Chondrocyte (in vitro differentiated cells): Measurements from ENCODE around the gene CYGB. TPM values are rescaled to one million over a fixed set of nuclear protein-coding genes. Genes with fewer than 3 reads are reported as not detected.
A peak's percentile ranks its signal among the peaks of the same experiment; 100 is the strongest.

Source experiments
- DNase-seq: peaks from one replicate; pipeline ENCODE4 v3.0.0; 2021; ENCODE audit warnings: mixed read lengths, low spot score
- H3K27ac Mint-ChIP-seq: one replicate; pipeline ENCODE4 v1.8.0; 2021; ENCODE audit warnings: mild to moderate bottlenecking, moderate library complexity, mixed read lengths; ENCODE audit not compliant: unreplicated experiment
- H3K27me3 Mint-ChIP-seq: 2 replicates; pipeline ENCODE4 v1.8.0; 2021; ENCODE audit warnings: low read depth, mixed read lengths
- H3K36me3 Mint-ChIP-seq: 2 replicates; pipeline ENCODE4 v1.8.0; 2021; ENCODE audit warnings: low read depth, mixed read lengths
- H3K4me1 Mint-ChIP-seq: 2 replicates; pipeline ENCODE4 v1.8.0; 2021; ENCODE audit warnings: low read depth, mild to moderate bottlenecking, mixed read lengths
- H3K4me3 Mint-ChIP-seq: one replicate; pipeline ENCODE4 v1.8.0; 2021; ENCODE audit warnings: mild to moderate bottlenecking, moderate library complexity, mixed read lengths; ENCODE audit not compliant: unreplicated experiment
- H3K9me3 Mint-ChIP-seq: 2 replicates; pipeline ENCODE4 v1.8.0; 2021; ENCODE audit warnings: low read depth, mixed read lengths
- CTCF ChIP-seq: fragments of 200-600 bp; sonication (generic); IDR thresholded peaks from 2 replicates; pipeline ENCODE4 v1.5.0; 2021; ENCODE audit warnings: antibody characterized with exemption, mild to moderate bottlenecking, moderate library complexity
- total RNA-seq: library from RNA; stranded (reverse); gene quantifications from 3 replicates; pipeline ENCODE4 v1.2.1, GENCODE V29; 2021

Gene CYGB
- total RNA-seq, 1 donor from 2014 or later = 5.4 TPM

- H3K27ac Mint-ChIP-seq = no peak overlapping the region
- H3K36me3 Mint-ChIP-seq = no peaks in the 10 kb centered on the region
- H3K27me3 Mint-ChIP-seq = no peaks in the 10 kb centered on the region
- H3K9me3 Mint-ChIP-seq = no peaks in the 10 kb centered on the region
- no peak for TF ChIP-seq CTCF
- no peak for DNase-seq
- H3K4me3 Mint-ChIP-seq = no peak overlapping the region
- H3K4me1 Mint-ChIP-seq = peaks cover 13% of the 10 kb centered on the region
These were observed 11.1 kb upstream of the CYGB start for GRCh38 chr17:76548378-76549214.

GRCh38 chr17:76547642-76548202, 10.2 kb upstream of the CYGB start:
- TF ChIP-seq CTCF = peak; percentile 29
- Mint-ChIP-seq H3K27me3 (no peaks in the 10 kb centered on the region), H3K9me3 (no peaks in the 10 kb centered on the region), H3K4me1 (peaks cover 13% of the 10 kb centered on the region), H3K27ac (no peak overlapping the region), H3K4me3 (no peak overlapping the region), H3K36me3 (no peaks in the 10 kb centered on the region)
- no peak for DNase-seq

- Mint-ChIP-seq H3K9me3 (no peaks in the 10 kb centered on the region), H3K27me3 (no peaks in the 10 kb centered on the region), H3K4me3 (no peak overlapping the region), H3K27ac (no peak overlapping the region), H3K36me3 (no peaks in the 10 kb centered on the region), H3K4me1 (peaks cover 13% of the 10 kb centered on the region)
- peak; percentile 52 for DNase-seq
- TF ChIP-seq CTCF = peak; percentile 84
These were observed 9.7 kb upstream of the CYGB start for GRCh38 chr17:76547183-76547641.

GRCh38 chr17:76546556-76547182, 9.2 kb upstream of the CYGB start:
- no peak overlapping the region for H3K4me3 Mint-ChIP-seq
- H3K9me3 Mint-ChIP-seq = no peaks in the 10 kb centered on the region
- peaks cover 13% of the 10 kb centered on the region for H3K4me1 Mint-ChIP-seq
- peak; percentile 65 for DNase-seq
- H3K27ac Mint-ChIP-seq = no peak overlapping the region
- H3K27me3 Mint-ChIP-seq = no peaks in the 10 kb centered on the region
- no peaks in the 10 kb centered on the region for H3K36me3 Mint-ChIP-seq
- TF ChIP-seq CTCF = no peak

- Mint-ChIP-seq H3K4me1 (peaks cover 14% of the 10 kb centered on the region), H3K4me3 (no peak overlapping the region), H3K27me3 (no peaks in the 10 kb centered on the region), H3K27ac (no peak overlapping the region), H3K36me3 (no peaks in the 10 kb centered on the region), H3K9me3 (no peaks in the 10 kb centered on the region)
- TF ChIP-seq CTCF = no peak
- peak; percentile 71 for DNase-seq
These were observed 8.5 kb upstream of the CYGB start for GRCh38 chr17:76545918-76546555.
